ENCODE data around the gene ANO6.

GRCh38 chr12:45357539-45358417, 141.9 kb downstream of the ANO6 start:
- TF ChIP-seq PAX5 (IDR thresholded peaks at IDR 0.05; ENCODE audit: insufficient read depth, low read length, severe bottlenecking) (no peak), SPI1 (IDR thresholded peaks at IDR 0.05; ENCODE audit: low read depth, low read length) (no peak), POLR2AphosphoS5 (IDR thresholded peaks at IDR 0.05; ENCODE audit: low read depth, low read length) (no peak), POLR2A (IDR thresholded peaks at IDR 0.05; ENCODE audit: low read depth, low read length) (no peak), TAF1 (IDR thresholded peaks at IDR 0.05; ENCODE audit: low read depth, low read length) (no peak)

Data from GM12891 (cell line).